Fibroblast of upper back skin (primary cell): ENCODE measurements around the gene SELENOI.

ENCODE experiments used
- DNase-seq: peaks from one replicate; pipeline ENCODE4 v3.0.0-alpha.2; 2013

Gene SELENOI

GRCh38 chr2:26412091-26412673 lies 66.2 kb downstream of the SELENOI start:
- DNase-seq = no peak

GRCh38 chr2:26414311-26414710 lies 68.4 kb downstream of the SELENOI start:
- DNase-seq = no peak

- no peak for DNase-seq
Measured at GRCh38 chr2:26421961-26422360, 76.0 kb downstream of the SELENOI start.

- DNase-seq = peak; percentile 6
Measured at GRCh38 chr2:26422947-26423629, 77.1 kb downstream of the SELENOI start.

GRCh38 chr2:26423750-26424149 lies 77.8 kb downstream of the SELENOI start:
- no peak for DNase-seq

- DNase-seq = no peak
Measured at GRCh38 chr2:26424221-26424620, 78.3 kb downstream of the SELENOI start.

- DNase-seq = no peak
Measured at GRCh38 chr2:26428846-26429245, 82.9 kb downstream of the SELENOI start.

GRCh38 chr2:26429779-26430578 lies 84.0 kb downstream of the SELENOI start:
- peak; percentile 13 for DNase-seq

- DNase-seq = peak; percentile 20
Measured at GRCh38 chr2:26430826-26431225, 84.9 kb downstream of the SELENOI start.

GRCh38 chr2:26432363-26432762 lies 86.4 kb downstream of the SELENOI start:
- no peak for DNase-seq

GRCh38 chr2:26432859-26433258 lies 86.9 kb downstream of the SELENOI start:
- no peak for DNase-seq

GRCh38 chr2:26435106-26435505 lies 89.2 kb downstream of the SELENOI start:
- no peak for DNase-seq

- peak; percentile 68 for DNase-seq
Measured at GRCh38 chr2:26438526-26438925, 92.6 kb downstream of the SELENOI start.

GRCh38 chr2:26438926-26439325 lies 93.0 kb downstream of the SELENOI start:
- DNase-seq = peak; percentile 45

- DNase-seq = no peak
Measured at GRCh38 chr2:26442301-26442700, 96.4 kb downstream of the SELENOI start.

- DNase-seq = no peak
Measured at GRCh38 chr2:26442707-26443106, 96.8 kb downstream of the SELENOI start.

GRCh38 chr2:26444236-26444635 lies 98.3 kb downstream of the SELENOI start:
- no peak for DNase-seq
